Liver (tissue), 9 donors: ENCODE results near the gene ATXN10. TPM values are rescaled to one million over a fixed set of nuclear protein-coding genes. Genes with fewer than 3 reads are reported as not detected.

Experiments
- DNase-seq: peaks from one replicate; pipeline ENCODE4 v3.0.0-alpha.2; 2017; ENCODE audit warnings: low spot score
- H3K27ac ChIP-seq, 2 donors: one replicate each; pipeline ENCODE4 v1.7.0; 2013; ENCODE audit warnings: inconsistent platforms in 2 of 2, low read length in 2 of 2, control low read depth in 1 of 2, low read depth in 1 of 2, mild to moderate bottlenecking in 1 of 2
- H3K27me3 ChIP-seq, 4 donors: one replicate each; pipeline versions ENCODE4 v1.6.1 to v1.7.0; 2013; ENCODE audit warnings: low read length in 3 of 4, inconsistent platforms in 1 of 4, mild to moderate bottlenecking in 1 of 4, moderate library complexity in 1 of 4; ENCODE audit not compliant: control insufficient read depth in 4 of 4, insufficient read depth in 4 of 4
- H3K36me3 ChIP-seq, 4 donors: one replicate each; pipeline versions ENCODE4 v1.6.1 to v1.7.0; 2013; ENCODE audit warnings: low read length in 3 of 4, mild to moderate bottlenecking in 3 of 4, low read depth in 1 of 4, moderate library complexity in 1 of 4; ENCODE audit not compliant: control insufficient read depth in 4 of 4, insufficient read depth in 3 of 4
- H3K4me1 ChIP-seq, 4 donors: one replicate each; pipeline versions ENCODE4 v1.6.1 to v1.7.0; 2013; ENCODE audit warnings: low read length in 3 of 4, mild to moderate bottlenecking in 3 of 4, moderate library complexity in 1 of 4; ENCODE audit not compliant: control insufficient read depth in 4 of 4, insufficient read depth in 4 of 4
- H3K4me3 ChIP-seq, 3 donors: one replicate each; pipeline versions ENCODE4 v1.6.1 to v1.7.0; 2013; ENCODE audit warnings: low read length in 3 of 3, control low read depth in 1 of 3, low read depth in 1 of 3, mild to moderate bottlenecking in 1 of 3
- H3K9ac ChIP-seq, 2 donors: one replicate each; pipeline ENCODE4 v1.7.0; 2013; ENCODE audit warnings: low read length in 2 of 2, mild to moderate bottlenecking in 2 of 2, moderate library complexity in 2 of 2, control low read depth in 1 of 2, low read depth in 1 of 2
- H3K9me3 ChIP-seq, 4 donors: one replicate each; pipeline versions ENCODE4 v1.6.1 to v1.7.0; 2013; ENCODE audit warnings: low read length in 3 of 4; ENCODE audit not compliant: control insufficient read depth in 4 of 4
- EGR1 ChIP-seq, 2 donors: IDR thresholded peaks; 2 replicates each; pipeline ENCODE4 v1.6.1; 2016 to 2018; ENCODE audit warnings: antibody characterized with exemption in 2 of 2, low read depth in 2 of 2
- FOXA1 ChIP-seq: IDR thresholded peaks from 2 replicates; pipeline ENCODE4 v1.6.1; 2016; ENCODE audit warnings: antibody characterized with exemption
- FOXA2 ChIP-seq: IDR thresholded peaks from 2 replicates; pipeline ENCODE4 v1.6.1; 2016; ENCODE audit warnings: antibody characterized with exemption
- GABPA ChIP-seq, 2 donors: IDR thresholded peaks in 1 of 2; conservative IDR thresholded peaks in 1 of 2; 2 replicates each; pipeline ENCODE4 v1.6.1; 2016; ENCODE audit warnings: antibody characterized with exemption in 2 of 2, mild to moderate bottlenecking in 1 of 2, moderate library complexity in 1 of 2
- HNF4A ChIP-seq, 2 donors: conservative IDR thresholded peaks; 2 replicates each; pipeline ENCODE4 v1.6.1; 2016; ENCODE audit warnings: antibody characterized with exemption in 2 of 2, mild to moderate bottlenecking in 2 of 2
- HNF4G ChIP-seq: IDR thresholded peaks from 2 replicates; pipeline ENCODE4 v1.6.1; 2016; ENCODE audit warnings: antibody characterized with exemption
- JUND ChIP-seq, 2 donors: IDR thresholded peaks; 2 replicates each; pipeline ENCODE4 v1.6.1; 2016; ENCODE audit warnings: antibody characterized with exemption in 2 of 2
- NR2F2 ChIP-seq: IDR thresholded peaks from 2 replicates; pipeline ENCODE4 v1.6.1; 2016; ENCODE audit warnings: antibody characterized with exemption
- RAD21 ChIP-seq, 2 donors: IDR thresholded peaks; 2 replicates each; pipeline ENCODE4 v1.6.1; 2016; ENCODE audit warnings: antibody characterized with exemption in 2 of 2, mild to moderate bottlenecking in 2 of 2
- RXRA ChIP-seq, 2 donors: IDR thresholded peaks; 2 replicates each; pipeline ENCODE4 v1.6.1; 2017 to 2018; ENCODE audit warnings: antibody characterized with exemption in 2 of 2, mild to moderate bottlenecking in 1 of 2
- SP1 ChIP-seq: IDR thresholded peaks from 2 replicates; pipeline ENCODE4 v1.6.1; 2018; ENCODE audit warnings: antibody characterized with exemption, mild to moderate bottlenecking
- TAF1 ChIP-seq: conservative IDR thresholded peaks from 2 replicates; pipeline ENCODE4 v1.6.1; 2016; ENCODE audit warnings: antibody characterized with exemption, mild to moderate bottlenecking
- YY1 ChIP-seq: IDR thresholded peaks from 2 replicates; pipeline ENCODE4 v1.6.1; 2016; ENCODE audit warnings: antibody characterized with exemption, mild to moderate bottlenecking
- WGBS: extraction: QIAGEN DNeasy Blood & Tissue Kit; methylation state at CpG from one replicate; pipeline ENCODE4 v1.1.7; 2013; 5-methylcytosine and 5-hydroxymethylcytosine counted together
- polyA plus RNA-seq, 2 donors: library from polyadenylated mRNA; stranded (reverse) in 1 of 2; unstranded in 1 of 2; fragments of 200-250 nt in 1 of 2; fragments of >200 nt in 1 of 2; fragmentation: Nextera tagmentation in 1 of 2; extraction: Ambion mirVana in 1 of 2; gene quantifications; one replicate each; pipeline versions ENCODE4 v1.2.1 to v1.2.3, GENCODE V29; 2013 to 2015
- total RNA-seq, 2 donors: library from RNA; depleted of rRNA; stranded (reverse); fragments of >200 nt; gene quantifications; one replicate each; pipeline ENCODE4 v1.2.3, GENCODE V29; 2014
- TF ChIP-seq, protein P1 (sequence below): IDR thresholded peaks from 2 replicates; pipeline ENCODE4 v1.6.1; 2016; ENCODE audit warnings: antibody characterized with exemption
- TF ChIP-seq, protein P2 (sequence below): fragments of 150-350 bp; IDR thresholded peaks from 2 replicates; pipeline ENCODE4 v1.5.1; 2017; ENCODE audit warnings: improper control_type of control experiment, low read depth, low read length; ENCODE audit not compliant: missing input control
- TF ChIP-seq, protein P3 (sequence below): IDR thresholded peaks from 2 replicates; pipeline ENCODE4 v1.6.1; 2016; ENCODE audit warnings: antibody characterized with exemption, mild to moderate bottlenecking
- TF ChIP-seq, protein P4 (sequence below): IDR thresholded peaks from 2 replicates; pipeline ENCODE4 v1.6.1; 2016; ENCODE audit warnings: antibody characterized with exemption
- donor health status: healthy.
- donor health status: healthy.
- donor health status: healthy.
- donor health status: healthy.
- donor health status: healthy.

Gene ATXN10
- total and polyA plus RNA-seq, 4 donors, result 34.9 to 100 (median 69.7) TPM

DNA sequence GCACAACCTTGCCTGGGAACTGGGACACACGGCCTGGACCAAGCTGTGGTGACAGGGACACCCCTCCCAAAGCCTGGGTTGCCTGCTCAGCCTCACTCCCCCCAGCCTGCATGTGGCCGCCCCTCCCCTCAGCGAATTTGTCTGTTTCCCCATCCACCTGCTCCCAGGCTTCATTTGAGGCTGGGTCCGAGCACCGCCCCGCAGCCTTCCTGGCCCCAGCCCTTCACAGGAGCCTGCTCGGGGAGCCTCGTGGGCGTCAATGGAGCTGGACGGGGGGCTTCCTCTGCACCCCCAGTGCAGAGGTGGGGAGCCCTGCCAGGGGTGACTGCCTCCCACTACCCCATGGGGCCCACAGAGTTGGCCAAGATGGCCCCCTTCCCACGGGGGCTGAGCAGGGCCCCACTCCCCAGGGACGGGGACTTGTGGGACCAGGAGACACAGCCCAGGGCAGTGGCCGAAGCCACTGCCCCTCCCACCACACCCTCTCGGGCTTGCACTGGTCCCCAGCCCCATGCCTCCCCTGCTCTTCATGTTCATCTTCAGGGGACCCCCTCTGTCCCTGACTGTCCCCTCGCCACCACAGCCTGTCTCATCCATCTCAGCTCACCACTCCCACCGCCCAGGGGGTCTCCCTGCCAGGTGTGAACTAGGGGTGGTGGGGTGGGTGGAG, 213.7 kb downstream of the ATXN10 start:
- no peak overlapping the region for H3K27ac ChIP-seq

GRCh38 chr22:45885941-45886395, 214.3 kb downstream of the ATXN10 start:
- DNase-seq, result no peak
- no peak overlapping the region for H3K27ac ChIP-seq
- no peaks in the 10 kb centered on the region for H3K9me3 ChIP-seq
- H3K4me1 ChIP-seq, result no peaks in the 10 kb centered on the region
- H3K9ac ChIP-seq, result no peak overlapping the region
- TF ChIP-seq GABPA (IDR thresholded peaks at IDR 0.05 in 1 of 2, conservative IDR thresholded peaks at IDR 0.05 in 1 of 2) (no peak), TAF1 (no peak), YY1 (no peak)
- TF ChIP-seq, protein P1, sequence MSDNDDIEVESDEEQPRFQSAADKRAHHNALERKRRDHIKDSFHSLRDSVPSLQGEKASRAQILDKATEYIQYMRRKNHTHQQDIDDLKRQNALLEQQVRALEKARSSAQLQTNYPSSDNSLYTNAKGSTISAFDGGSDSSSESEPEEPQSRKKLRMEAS, result no peak
- TF ChIP-seq, protein P2, sequence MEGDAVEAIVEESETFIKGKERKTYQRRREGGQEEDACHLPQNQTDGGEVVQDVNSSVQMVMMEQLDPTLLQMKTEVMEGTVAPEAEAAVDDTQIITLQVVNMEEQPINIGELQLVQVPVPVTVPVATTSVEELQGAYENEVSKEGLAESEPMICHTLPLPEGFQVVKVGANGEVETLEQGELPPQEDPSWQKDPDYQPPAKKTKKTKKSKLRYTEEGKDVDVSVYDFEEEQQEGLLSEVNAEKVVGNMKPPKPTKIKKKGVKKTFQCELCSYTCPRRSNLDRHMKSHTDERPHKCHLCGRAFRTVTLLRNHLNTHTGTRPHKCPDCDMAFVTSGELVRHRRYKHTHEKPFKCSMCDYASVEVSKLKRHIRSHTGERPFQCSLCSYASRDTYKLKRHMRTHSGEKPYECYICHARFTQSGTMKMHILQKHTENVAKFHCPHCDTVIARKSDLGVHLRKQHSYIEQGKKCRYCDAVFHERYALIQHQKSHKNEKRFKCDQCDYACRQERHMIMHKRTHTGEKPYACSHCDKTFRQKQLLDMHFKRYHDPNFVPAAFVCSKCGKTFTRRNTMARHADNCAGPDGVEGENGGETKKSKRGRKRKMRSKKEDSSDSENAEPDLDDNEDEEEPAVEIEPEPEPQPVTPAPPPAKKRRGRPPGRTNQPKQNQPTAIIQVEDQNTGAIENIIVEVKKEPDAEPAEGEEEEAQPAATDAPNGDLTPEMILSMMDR, result no peak
- peaks cover 0 to 11% (median 0%) of the 10 kb centered on the region in 4 donors for H3K27me3 ChIP-seq
- H3K36me3 ChIP-seq, result no peaks in the 10 kb centered on the region
- H3K4me3 ChIP-seq, result no peak overlapping the region
- 53% methylated on average over 21 of the region's 21 CpGs for WGBS

More for the DNA sequence above, 213.7 kb downstream of the ATXN10 start:
- TF ChIP-seq HNF4G, result no peak
- no peak for TF ChIP-seq FOXA1
- no peak for TF ChIP-seq FOXA2
- no peak for TF ChIP-seq SP1
- TF ChIP-seq RXRA (IDR thresholded peaks at IDR 0.05), result no peak
- no peak for TF ChIP-seq JUND (IDR thresholded peaks at IDR 0.05)
- TF ChIP-seq, protein P3, sequence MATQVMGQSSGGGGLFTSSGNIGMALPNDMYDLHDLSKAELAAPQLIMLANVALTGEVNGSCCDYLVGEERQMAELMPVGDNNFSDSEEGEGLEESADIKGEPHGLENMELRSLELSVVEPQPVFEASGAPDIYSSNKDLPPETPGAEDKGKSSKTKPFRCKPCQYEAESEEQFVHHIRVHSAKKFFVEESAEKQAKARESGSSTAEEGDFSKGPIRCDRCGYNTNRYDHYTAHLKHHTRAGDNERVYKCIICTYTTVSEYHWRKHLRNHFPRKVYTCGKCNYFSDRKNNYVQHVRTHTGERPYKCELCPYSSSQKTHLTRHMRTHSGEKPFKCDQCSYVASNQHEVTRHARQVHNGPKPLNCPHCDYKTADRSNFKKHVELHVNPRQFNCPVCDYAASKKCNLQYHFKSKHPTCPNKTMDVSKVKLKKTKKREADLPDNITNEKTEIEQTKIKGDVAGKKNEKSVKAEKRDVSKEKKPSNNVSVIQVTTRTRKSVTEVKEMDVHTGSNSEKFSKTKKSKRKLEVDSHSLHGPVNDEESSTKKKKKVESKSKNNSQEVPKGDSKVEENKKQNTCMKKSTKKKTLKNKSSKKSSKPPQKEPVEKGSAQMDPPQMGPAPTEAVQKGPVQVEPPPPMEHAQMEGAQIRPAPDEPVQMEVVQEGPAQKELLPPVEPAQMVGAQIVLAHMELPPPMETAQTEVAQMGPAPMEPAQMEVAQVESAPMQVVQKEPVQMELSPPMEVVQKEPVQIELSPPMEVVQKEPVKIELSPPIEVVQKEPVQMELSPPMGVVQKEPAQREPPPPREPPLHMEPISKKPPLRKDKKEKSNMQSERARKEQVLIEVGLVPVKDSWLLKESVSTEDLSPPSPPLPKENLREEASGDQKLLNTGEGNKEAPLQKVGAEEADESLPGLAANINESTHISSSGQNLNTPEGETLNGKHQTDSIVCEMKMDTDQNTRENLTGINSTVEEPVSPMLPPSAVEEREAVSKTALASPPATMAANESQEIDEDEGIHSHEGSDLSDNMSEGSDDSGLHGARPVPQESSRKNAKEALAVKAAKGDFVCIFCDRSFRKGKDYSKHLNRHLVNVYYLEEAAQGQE, result no peak
- TF ChIP-seq HNF4A (conservative IDR thresholded peaks at IDR 0.05), result no peak
- TF ChIP-seq EGR1 (IDR thresholded peaks at IDR 0.05; ENCODE audit: low read depth in 2 of 2), result no peak
- TF ChIP-seq, protein P4, sequence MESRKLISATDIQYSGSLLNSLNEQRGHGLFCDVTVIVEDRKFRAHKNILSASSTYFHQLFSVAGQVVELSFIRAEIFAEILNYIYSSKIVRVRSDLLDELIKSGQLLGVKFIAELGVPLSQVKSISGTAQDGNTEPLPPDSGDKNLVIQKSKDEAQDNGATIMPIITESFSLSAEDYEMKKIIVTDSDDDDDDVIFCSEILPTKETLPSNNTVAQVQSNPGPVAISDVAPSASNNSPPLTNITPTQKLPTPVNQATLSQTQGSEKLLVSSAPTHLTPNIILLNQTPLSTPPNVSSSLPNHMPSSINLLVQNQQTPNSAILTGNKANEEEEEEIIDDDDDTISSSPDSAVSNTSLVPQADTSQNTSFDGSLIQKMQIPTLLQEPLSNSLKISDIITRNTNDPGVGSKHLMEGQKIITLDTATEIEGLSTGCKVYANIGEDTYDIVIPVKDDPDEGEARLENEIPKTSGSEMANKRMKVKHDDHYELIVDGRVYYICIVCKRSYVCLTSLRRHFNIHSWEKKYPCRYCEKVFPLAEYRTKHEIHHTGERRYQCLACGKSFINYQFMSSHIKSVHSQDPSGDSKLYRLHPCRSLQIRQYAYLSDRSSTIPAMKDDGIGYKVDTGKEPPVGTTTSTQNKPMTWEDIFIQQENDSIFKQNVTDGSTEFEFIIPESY, result no peak
- no peak for TF ChIP-seq YY1
- TF ChIP-seq NR2F2, result no peak
- TF ChIP-seq TAF1, result no peak
- TF ChIP-seq, protein P2, result no peak
- TF ChIP-seq RAD21 (IDR thresholded peaks at IDR 0.05), result no peak
- TF ChIP-seq GABPA (IDR thresholded peaks at IDR 0.05 in 1 of 2, conservative IDR thresholded peaks at IDR 0.05 in 1 of 2), result no peak
- DNase-seq, result no peak
- H3K9me3 ChIP-seq, result no peaks in the 10 kb centered on the region
- H3K27me3 ChIP-seq, result peaks cover 0 to 11% (median 0%) of the 10 kb centered on the region in 4 donors
- 75% methylated on average over 16 of the region's 16 CpGs for WGBS
- H3K4me3 ChIP-seq, result no peak overlapping the region
- no peaks in the 10 kb centered on the region for H3K36me3 ChIP-seq
- no peaks in the 10 kb centered on the region for H3K4me1 ChIP-seq
- no peak overlapping the region for H3K9ac ChIP-seq
